ENCODE results near the gene ENTPD3. TPM values are rescaled to one million over a fixed set of nuclear protein-coding genes. Genes with fewer than 3 reads are reported as not detected.

The ENTPD3 gene
- total RNA-seq, 4 donors from 2014 or later, result 0.12 to 1.1 (median 0.56) TPM

DNA sequence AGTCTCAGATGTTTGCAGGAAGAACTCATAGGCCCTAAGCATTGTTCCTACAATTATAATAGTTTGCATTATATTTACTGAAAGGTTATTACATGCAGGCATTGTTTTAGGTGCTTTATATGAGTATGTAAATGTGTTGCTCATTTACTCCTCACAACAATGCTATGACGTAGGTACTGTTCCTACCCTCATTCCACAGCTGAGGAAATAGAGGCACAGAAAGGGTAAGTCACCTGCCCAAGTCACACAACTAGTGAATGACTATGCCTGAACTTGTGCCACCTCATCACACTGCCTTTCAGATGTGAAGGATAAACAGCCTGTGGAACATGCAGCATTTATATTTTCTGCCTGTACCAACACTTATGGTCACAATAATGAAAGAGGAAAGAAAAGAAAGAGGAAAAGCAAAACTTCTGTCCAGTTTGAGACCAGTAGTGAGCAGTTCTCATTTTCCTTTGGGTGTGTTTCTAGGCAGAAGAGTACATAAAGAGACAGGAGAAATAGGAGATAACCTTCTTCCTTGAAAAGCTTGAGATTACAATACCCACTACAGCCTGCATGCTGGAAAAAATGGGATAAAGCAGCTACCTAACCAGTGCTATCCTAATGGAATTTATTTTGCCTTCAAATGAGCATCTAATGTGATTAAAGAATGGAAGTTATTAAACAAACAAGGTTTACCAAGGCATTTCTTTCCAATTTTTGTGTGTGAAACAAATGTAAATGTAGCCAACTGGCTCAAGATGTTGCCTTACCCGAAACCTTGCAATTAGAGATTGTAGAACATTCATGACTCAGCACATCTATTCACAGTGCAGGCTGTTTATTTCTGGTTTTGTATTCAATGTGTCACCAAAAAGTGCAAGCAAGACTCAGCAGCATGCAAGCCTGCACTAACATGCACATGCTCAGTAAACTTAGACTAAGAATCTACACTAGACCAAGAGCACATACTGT lies 20.5 kb upstream of the ENTPD3 start:
- Histone ChIP-seq H3K9me3 (no peaks in the 10 kb centered on the region), H3K4me3 (no peak overlapping the region), H3K4me1 (peaks cover 0 to 8% of the 10 kb centered on the region in 2 donors), H3K27me3 (no peaks in the 10 kb centered on the region), H3K36me3 (no peaks in the 10 kb centered on the region), H3K27ac (no peak overlapping the region)
- intact Hi-C loops (cut with DNase I; ENCODE audit: low total_unique reads), result no loop called here
- DNase-seq (no peak), ATAC-seq (no peak)
- no peak for TF ChIP-seq POLR2A (IDR thresholded peaks at IDR 0.05)
- TF ChIP-seq, protein P1, sequence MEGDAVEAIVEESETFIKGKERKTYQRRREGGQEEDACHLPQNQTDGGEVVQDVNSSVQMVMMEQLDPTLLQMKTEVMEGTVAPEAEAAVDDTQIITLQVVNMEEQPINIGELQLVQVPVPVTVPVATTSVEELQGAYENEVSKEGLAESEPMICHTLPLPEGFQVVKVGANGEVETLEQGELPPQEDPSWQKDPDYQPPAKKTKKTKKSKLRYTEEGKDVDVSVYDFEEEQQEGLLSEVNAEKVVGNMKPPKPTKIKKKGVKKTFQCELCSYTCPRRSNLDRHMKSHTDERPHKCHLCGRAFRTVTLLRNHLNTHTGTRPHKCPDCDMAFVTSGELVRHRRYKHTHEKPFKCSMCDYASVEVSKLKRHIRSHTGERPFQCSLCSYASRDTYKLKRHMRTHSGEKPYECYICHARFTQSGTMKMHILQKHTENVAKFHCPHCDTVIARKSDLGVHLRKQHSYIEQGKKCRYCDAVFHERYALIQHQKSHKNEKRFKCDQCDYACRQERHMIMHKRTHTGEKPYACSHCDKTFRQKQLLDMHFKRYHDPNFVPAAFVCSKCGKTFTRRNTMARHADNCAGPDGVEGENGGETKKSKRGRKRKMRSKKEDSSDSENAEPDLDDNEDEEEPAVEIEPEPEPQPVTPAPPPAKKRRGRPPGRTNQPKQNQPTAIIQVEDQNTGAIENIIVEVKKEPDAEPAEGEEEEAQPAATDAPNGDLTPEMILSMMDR (IDR thresholded peaks at IDR 0.05 in 4 of 5, conservative IDR thresholded peaks at IDR 0.05 in 1 of 5), result no peak
- in situ Hi-C loops (cut with MboI; ENCODE audit: low sequenced_read_pairs in 4 of 4), result no loop called here

DNA sequence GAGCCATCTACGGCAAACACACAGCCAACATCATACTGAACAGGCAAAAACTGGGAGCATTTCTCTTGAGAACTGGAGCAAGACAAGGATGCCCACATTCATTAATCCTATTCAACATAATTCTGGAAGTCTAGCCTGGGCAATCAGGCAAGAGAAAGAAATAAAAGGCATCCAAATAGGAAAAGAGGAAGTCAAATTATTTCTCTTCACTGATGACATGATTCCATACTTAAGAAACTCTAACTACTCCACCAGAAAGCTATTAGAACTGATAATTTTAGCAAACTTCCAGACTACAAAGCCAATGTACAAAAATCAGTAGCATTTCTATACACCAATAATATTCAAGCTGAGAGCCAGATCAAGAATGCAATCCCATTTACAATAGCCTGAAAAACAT lies 17.3 kb upstream of the ENTPD3 start:
- intact Hi-C loops (cut with DNase I; ENCODE audit: low total_unique reads) (no loop called here), in situ Hi-C loops (cut with MboI; ENCODE audit: low sequenced_read_pairs in 4 of 4) (no loop called here)
- no peak overlapping the region for H3K4me3 ChIP-seq
- no peaks in the 10 kb centered on the region for H3K27me3 ChIP-seq
- no peak overlapping the region for H3K27ac ChIP-seq
- no peaks in the 10 kb centered on the region for H3K9me3 ChIP-seq
- TF ChIP-seq, protein P1 (IDR thresholded peaks at IDR 0.05 in 4 of 5, conservative IDR thresholded peaks at IDR 0.05 in 1 of 5), result no peak
- TF ChIP-seq POLR2A (IDR thresholded peaks at IDR 0.05), result no peak
- ATAC-seq, result no peak
- DNase-seq, result no peak
- peaks cover 0 to 8% of the 10 kb centered on the region in 2 donors for H3K4me1 ChIP-seq
- H3K36me3 ChIP-seq, result no peaks in the 10 kb centered on the region

DNA sequence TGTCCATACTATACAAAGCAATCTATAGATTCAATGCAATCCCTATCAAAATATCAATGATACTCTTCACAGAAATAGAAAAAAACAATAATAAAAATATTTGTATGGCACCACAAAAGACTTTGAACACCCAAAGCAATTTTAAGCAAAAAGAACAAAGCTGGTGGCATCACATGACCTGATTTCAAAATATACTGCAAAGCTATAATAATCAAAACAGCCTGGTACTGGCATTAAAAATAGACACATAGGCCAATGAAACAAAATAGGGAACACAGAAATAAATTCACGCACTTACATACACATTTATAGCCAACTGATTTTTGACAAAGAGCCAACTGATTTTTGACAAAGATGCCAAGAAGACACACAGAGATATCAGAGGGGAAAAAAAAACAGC lies 9.2 kb upstream of the ENTPD3 start:
- TF ChIP-seq, protein P1 (IDR thresholded peaks at IDR 0.05 in 4 of 5, conservative IDR thresholded peaks at IDR 0.05 in 1 of 5), result no peak
- no peak for TF ChIP-seq POLR2A (IDR thresholded peaks at IDR 0.05)

DNA sequence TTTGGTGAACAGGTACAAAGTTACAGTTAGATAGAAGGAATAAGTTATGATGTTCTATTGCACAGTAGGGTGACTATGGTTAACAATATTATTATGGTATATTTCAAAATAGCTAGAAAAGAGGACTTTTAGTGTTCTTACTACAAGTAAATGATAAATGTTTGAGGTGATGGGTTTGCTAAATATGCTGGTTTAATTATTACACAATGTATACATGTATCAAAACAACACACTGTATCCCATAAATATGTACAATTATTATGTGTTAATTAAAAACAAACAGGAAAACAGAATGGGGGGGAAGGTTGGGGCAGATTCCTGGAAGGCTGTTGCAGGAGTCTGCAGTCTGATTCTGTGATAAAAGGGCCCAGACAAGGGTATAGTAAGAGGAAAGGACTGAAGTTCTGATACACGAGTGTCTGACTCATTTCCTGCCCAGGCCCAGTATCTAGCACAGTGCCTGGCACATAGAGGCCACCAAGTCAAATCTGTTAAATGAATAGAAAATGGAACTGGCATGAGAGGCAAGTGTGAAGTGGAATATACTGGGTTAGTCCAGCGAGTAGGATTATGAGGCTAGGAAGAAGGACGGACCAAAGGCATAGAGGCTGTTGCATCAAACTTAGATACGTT lies 7.2 kb upstream of the ENTPD3 start:
- in situ Hi-C loops (cut with MboI; ENCODE audit: low sequenced_read_pairs in 4 of 4) (no loop called here), intact Hi-C loops (cut with DNase I; ENCODE audit: low total_unique reads) (no loop called here)
- no peaks in the 10 kb centered on the region for H3K27me3 ChIP-seq
- no peaks in the 10 kb centered on the region for H3K36me3 ChIP-seq
- no peak overlapping the region for H3K27ac ChIP-seq
- no peak for TF ChIP-seq POLR2A (IDR thresholded peaks at IDR 0.05)
- TF ChIP-seq, protein P1 (IDR thresholded peaks at IDR 0.05 in 4 of 5, conservative IDR thresholded peaks at IDR 0.05 in 1 of 5), result no peak
- no peaks in the 10 kb centered on the region for H3K9me3 ChIP-seq
- no peak overlapping the region for H3K4me3 ChIP-seq
- no peak for DNase-seq
- H3K4me1 ChIP-seq, result no peaks in the 10 kb centered on the region
- ATAC-seq, result no peak

More for the DNA sequence above, 9.2 kb upstream of the ENTPD3 start:
- Histone ChIP-seq H3K4me3 (no peak overlapping the region), H3K27me3 (no peaks in the 10 kb centered on the region), H3K27ac (no peak overlapping the region), H3K4me1 (no peaks in the 10 kb centered on the region), H3K36me3 (no peaks in the 10 kb centered on the region), H3K9me3 (no peaks in the 10 kb centered on the region)
- in situ Hi-C loops (cut with MboI; ENCODE audit: low sequenced_read_pairs in 4 of 4) (no loop called here), intact Hi-C loops (cut with DNase I; ENCODE audit: low total_unique reads) (no loop called here)
- no peak for ATAC-seq
- DNase-seq, result no peak

Data from gastrocnemius medialis (tissue), 4 donors.